Left lung (tissue), 10 donors: ENCODE measurements around the gene SPATA9. TPM values are rescaled to one million over a fixed set of nuclear protein-coding genes. Genes with fewer than 3 reads are reported as not detected.

Experiments used
- ATAC-seq: fragments of 200-7000 bp; cut with Tn5 transposase; one replicate; pipeline ENCODE4 v1.9.1; 2020; ENCODE audit warnings: moderate library complexity
- DNase-seq, 4 donors: peaks; one replicate each; pipeline ENCODE4 v3.0.0-alpha.2; 2013 to 2020
- H3K27ac ChIP-seq, 2 donors: fragments of 200-600 bp; sonication (generic) in 1 of 2; one replicate each; pipeline versions ENCODE4 v1.5.0 to v1.8.0; 2020 to 2021
- H3K27me3 ChIP-seq, 2 donors: fragments of 200-600 bp; sonication (generic) in 1 of 2; one replicate each; pipeline versions ENCODE4 v1.5.0 to v1.8.0; 2020 to 2021
- H3K36me3 ChIP-seq, 2 donors: fragments of 200-600 bp; sonication (generic) in 1 of 2; one replicate each; pipeline versions ENCODE4 v1.5.0 to v1.8.0; 2020 to 2021
- H3K4me1 ChIP-seq, 2 donors: fragments of 200-600 bp; one replicate each; pipeline ENCODE4 v1.8.0; 2021
- H3K4me3 ChIP-seq, 2 donors: fragments of 200-600 bp; sonication (generic) in 1 of 2; one replicate each; pipeline versions ENCODE4 v1.5.0 to v1.8.0; 2020 to 2021; ENCODE audit warnings: mild to moderate bottlenecking in 1 of 2
- H3K9me3 ChIP-seq, 2 donors: fragments of 200-600 bp; sonication (generic) in 1 of 2; one replicate each; pipeline versions ENCODE4 v1.5.0 to v1.8.0; 2020 to 2021
- intact Hi-C, 2 donors: fragments of 100-400 bp; cut with DNase I; formaldehyde crosslinking; loops; one replicate each; pipeline versions ENCODE4 v1.11.2 to v1.14.2; 2022
- polyA plus RNA-seq, 6 donors: library from polyadenylated mRNA; unstranded; fragments of 120-200 nt; gene quantifications; one replicate each; pipeline ENCODE4 v1.2.1, GENCODE V29; 2013; ENCODE audit not compliant: insufficient read length in 6 of 6
- total RNA-seq, 2 donors: library from RNA; stranded (reverse); fragmentation: NEBNext Ultra II Directional; extraction: Animal tissue kit (Norgen Biotek cat#: 25700); gene quantifications; one replicate each; pipeline ENCODE4 v1.2.1, GENCODE V29; 2021
- TF ChIP-seq, protein P1 (sequence below), 2 donors: fragments of 200-600 bp; sonication (generic) in 1 of 2; IDR thresholded peaks; one replicate each; pipeline versions ENCODE4 v1.5.0 to v1.8.0; 2021; ENCODE audit warnings: antibody characterized with exemption in 2 of 2
- donor health status: DM: no; HTN: yes; CAD: no.
- donor health status: DM: no; HTN: no; CAD: no.

The SPATA9 gene
- total and polyA plus RNA-seq, 8 donors = 0.31 to 2.3 (median 1.3) TPM

DNA sequence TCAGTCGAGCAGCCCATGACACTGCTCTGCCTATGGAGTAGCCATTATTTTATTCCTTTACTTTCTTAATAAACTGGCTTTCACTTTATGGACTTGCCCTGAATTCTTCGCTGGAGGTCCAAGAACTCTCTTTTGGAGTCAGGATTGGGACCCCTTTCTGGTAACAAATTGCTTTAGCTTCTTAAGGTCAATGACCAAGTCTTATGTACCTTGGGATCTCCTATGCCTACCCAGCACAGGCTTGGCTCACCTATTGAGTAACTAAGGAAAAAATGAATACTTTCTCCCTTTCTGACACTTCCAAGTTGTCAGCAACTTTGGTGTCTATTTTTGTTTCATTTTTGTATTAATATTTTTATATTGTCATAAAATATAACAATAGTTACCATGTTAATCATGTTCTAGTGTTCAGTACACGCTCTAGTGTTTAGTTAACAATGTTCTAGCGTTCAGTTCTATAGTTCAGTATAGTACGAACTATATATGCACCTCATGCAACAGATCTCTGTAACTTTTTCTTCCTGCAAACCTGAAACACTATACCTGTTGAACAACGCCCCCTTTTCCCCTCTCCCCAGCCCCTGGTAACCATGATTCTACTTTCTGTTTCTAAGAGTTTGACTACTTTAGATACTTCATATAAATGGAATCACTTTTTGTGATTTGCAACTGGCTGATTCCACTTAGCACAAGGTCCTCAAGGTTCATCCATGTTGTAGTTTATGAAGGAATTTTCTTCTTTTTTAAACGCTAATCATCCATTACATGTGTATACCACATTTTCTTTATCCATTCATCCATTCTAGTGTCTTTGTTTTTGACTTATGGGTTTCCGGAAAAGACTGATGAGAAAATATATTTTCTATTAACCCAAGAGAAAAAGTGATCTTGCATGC, 46.6 kb upstream of the SPATA9 start:
- H3K9me3 ChIP-seq = no peaks in the 10 kb centered on the region
- H3K4me3 ChIP-seq = no peak overlapping the region
- TF ChIP-seq, protein P1, sequence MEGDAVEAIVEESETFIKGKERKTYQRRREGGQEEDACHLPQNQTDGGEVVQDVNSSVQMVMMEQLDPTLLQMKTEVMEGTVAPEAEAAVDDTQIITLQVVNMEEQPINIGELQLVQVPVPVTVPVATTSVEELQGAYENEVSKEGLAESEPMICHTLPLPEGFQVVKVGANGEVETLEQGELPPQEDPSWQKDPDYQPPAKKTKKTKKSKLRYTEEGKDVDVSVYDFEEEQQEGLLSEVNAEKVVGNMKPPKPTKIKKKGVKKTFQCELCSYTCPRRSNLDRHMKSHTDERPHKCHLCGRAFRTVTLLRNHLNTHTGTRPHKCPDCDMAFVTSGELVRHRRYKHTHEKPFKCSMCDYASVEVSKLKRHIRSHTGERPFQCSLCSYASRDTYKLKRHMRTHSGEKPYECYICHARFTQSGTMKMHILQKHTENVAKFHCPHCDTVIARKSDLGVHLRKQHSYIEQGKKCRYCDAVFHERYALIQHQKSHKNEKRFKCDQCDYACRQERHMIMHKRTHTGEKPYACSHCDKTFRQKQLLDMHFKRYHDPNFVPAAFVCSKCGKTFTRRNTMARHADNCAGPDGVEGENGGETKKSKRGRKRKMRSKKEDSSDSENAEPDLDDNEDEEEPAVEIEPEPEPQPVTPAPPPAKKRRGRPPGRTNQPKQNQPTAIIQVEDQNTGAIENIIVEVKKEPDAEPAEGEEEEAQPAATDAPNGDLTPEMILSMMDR (IDR thresholded peaks at IDR 0.05) = no peak
- H3K4me1 ChIP-seq = peaks cover 23 to 43% of the 10 kb centered on the region in 2 donors
- ATAC-seq (no peak), DNase-seq (no peak)
- intact Hi-C loops = no loop called here
- peaks cover 0 to 18% of the 10 kb centered on the region in 2 donors for H3K27me3 ChIP-seq
- H3K36me3 ChIP-seq = no peaks in the 10 kb centered on the region
- H3K27ac ChIP-seq = no peak overlapping the region

DNA sequence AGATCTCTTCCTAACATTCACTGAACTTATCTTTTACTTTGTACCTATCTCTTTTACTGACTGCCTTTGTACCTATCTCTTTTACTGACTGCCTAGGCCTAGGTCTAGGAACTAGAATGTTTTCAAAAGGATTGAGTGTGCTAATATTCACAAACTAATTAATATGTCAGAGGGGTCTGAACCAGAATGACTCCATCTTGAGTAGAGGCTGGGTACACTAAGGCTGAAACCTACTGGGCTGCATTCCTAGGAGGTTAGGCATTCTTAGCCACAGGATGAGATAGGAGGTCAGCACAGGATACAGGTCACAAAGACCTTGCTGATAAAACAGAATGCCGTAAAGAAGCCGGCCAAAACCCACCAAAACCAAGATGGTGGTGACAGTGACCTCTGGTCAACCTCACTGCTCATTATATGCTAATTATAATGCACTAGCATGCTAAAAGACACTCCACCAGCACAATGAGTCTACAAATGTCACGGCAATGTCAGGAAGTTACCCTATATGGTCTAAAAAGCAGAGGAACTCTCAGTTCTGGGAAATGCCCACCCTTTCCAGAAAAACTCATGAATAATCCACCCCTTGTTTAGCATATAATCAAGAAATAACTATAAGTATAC, 45.8 kb upstream of the SPATA9 start:
- peaks cover 0 to 18% of the 10 kb centered on the region in 2 donors for H3K27me3 ChIP-seq
- TF ChIP-seq, protein P1 (IDR thresholded peaks at IDR 0.05) = no peak
- H3K27ac ChIP-seq = peak overlapping the region in 1 of 2 donors; percentile 49

DNA sequence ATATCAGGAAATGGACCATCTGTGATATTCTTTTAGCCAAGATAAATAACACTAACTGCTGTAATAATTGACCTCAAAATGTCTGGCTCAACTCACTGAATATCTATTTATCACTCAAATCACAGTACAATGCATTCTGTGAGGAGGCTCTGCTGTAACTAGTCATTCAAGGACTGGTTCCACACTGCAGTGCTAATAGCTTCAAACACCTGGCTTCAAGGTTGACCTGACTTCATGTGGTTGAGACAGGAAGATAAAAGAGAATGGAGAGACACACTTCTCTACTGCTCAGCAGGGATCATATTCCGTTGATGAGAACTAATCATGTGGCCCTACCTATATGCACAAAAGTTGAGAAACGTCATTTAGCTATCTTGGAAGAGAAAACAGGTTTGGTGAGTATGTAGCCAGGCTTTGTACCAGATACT, 45.0 kb upstream of the SPATA9 start:
- no peak overlapping the region for H3K4me3 ChIP-seq

More for the DNA sequence above, 45.8 kb upstream of the SPATA9 start:
- DNase-seq (no peak), ATAC-seq (no peak)
- H3K4me3 ChIP-seq = no peak overlapping the region
- H3K4me1 ChIP-seq = peaks cover 18 to 43% of the 10 kb centered on the region in 2 donors
- no peaks in the 10 kb centered on the region for H3K36me3 ChIP-seq
- intact Hi-C loops = no loop called here
- H3K9me3 ChIP-seq = no peaks in the 10 kb centered on the region

GRCh38 chr5:95726811-95727763, 44.3 kb upstream of the SPATA9 start:
- DNase-seq (no peak), ATAC-seq (no peak)
- peaks cover 0 to 14% of the 10 kb centered on the region in 2 donors for H3K27me3 ChIP-seq
- TF ChIP-seq, protein P1 (IDR thresholded peaks at IDR 0.05) = no peak
- no peaks in the 10 kb centered on the region for H3K36me3 ChIP-seq
- H3K9me3 ChIP-seq = no peaks in the 10 kb centered on the region
- peak overlapping the region in 1 of 2 donors; percentile 40 for H3K27ac ChIP-seq
- intact Hi-C loops = no loop called here
- no peak overlapping the region for H3K4me3 ChIP-seq
- peaks cover 16 to 41% of the 10 kb centered on the region in 2 donors for H3K4me1 ChIP-seq

More for the DNA sequence above, 45.0 kb upstream of the SPATA9 start:
- TF ChIP-seq, protein P1 (IDR thresholded peaks at IDR 0.05) = no peak
- Histone ChIP-seq H3K27ac (peak overlapping the region in 1 of 2 donors; percentile 49), H3K4me1 (peaks cover 19 to 43% of the 10 kb centered on the region in 2 donors), H3K27me3 (peaks cover 0 to 18% of the 10 kb centered on the region in 2 donors), H3K36me3 (no peaks in the 10 kb centered on the region), H3K9me3 (no peaks in the 10 kb centered on the region)
- ATAC-seq = peak; percentile 1
- intact Hi-C loops = no loop called here
- no peak for DNase-seq
